Peyer's patch (tissue), 4 donors: Measurements from ENCODE around the gene RAB5A. TPM values are rescaled to one million over a fixed set of nuclear protein-coding genes. Genes with fewer than 3 reads are reported as not detected.
"Not testable (repeated sequence)": the region's sequence is repeated elsewhere in the genome, so short reads cannot be mapped to it uniquely, and the experiment has no call there.

ENCODE experiments used
- DNase-seq, 3 donors: peaks; one replicate each; pipeline ENCODE4 v3.0.0-alpha.2; 2017 to 2019
- H3K27ac ChIP-seq, 4 donors: fragments of 200-600 bp; sonication (generic); one replicate each; pipeline ENCODE4 v1.5.1; 2016 to 2019
- H3K27me3 ChIP-seq, 2 donors: fragments of 200-600 bp; sonication (generic); one replicate each; pipeline ENCODE4 v1.5.1; 2019
- H3K36me3 ChIP-seq, 3 donors: fragments of 200-600 bp; sonication (generic); one replicate each; pipeline ENCODE4 v1.5.1; 2016 to 2019
- H3K4me1 ChIP-seq, 4 donors: fragments of 200-600 bp; sonication (generic); one replicate each; pipeline ENCODE4 v1.5.1; 2016 to 2019
- H3K4me3 ChIP-seq, 4 donors: fragments of 200-600 bp; sonication (generic); 1 replicate in 3 of 4; 2 replicates in 1 of 4; pipeline ENCODE4 v1.5.1; 2016 to 2019; ENCODE audit warnings: mild to moderate bottlenecking in 1 of 4
- H3K9me3 ChIP-seq, 4 donors: fragments of 200-600 bp; sonication (generic); one replicate each; pipeline ENCODE4 v1.5.1; 2016 to 2019; ENCODE audit warnings: mild to moderate bottlenecking in 1 of 4
- POLR2A ChIP-seq, 2 donors: fragments of 450-650 bp; IDR thresholded peaks; one replicate each; pipeline ENCODE4 v1.5.1; 2017; ENCODE audit warnings: antibody characterized with exemption in 2 of 2, mild to moderate bottlenecking in 2 of 2, moderate library complexity in 2 of 2
- total RNA-seq, 4 donors: library from RNA; depleted of rRNA; stranded (reverse); fragments of >200 nt; gene quantifications; one replicate each; pipeline ENCODE4 v1.1.0, GENCODE V29; 2016
- TF ChIP-seq, protein P1 (sequence below), 6 experiments: fragments of 450-650 bp in 4 of 6; fragments of 200-600 bp in 2 of 6; sonication (generic) in 1 of 6; IDR thresholded peaks; one replicate each; pipeline ENCODE4 v1.5.1; 2017 to 2019; ENCODE audit warnings: antibody characterized with exemption in 6 of 6, mild to moderate bottlenecking in 3 of 6, moderate library complexity in 1 of 6

Gene RAB5A, protein sequence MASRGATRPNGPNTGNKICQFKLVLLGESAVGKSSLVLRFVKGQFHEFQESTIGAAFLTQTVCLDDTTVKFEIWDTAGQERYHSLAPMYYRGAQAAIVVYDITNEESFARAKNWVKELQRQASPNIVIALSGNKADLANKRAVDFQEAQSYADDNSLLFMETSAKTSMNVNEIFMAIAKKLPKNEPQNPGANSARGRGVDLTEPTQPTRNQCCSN
- 10 to 100 TPM; 56.9 to 80.4 (median 66.2) TPM for total RNA-seq

GRCh38 chr3:19946832-19947548, at the start of gene RAB5A:
RAB5A (plus strand) TSS chr3:19947097; CDS start chr3:19950899, 3,802 bp downstream.
- Histone ChIP-seq H3K4me3 (peak within 1 kb of the TSS; percentile 62 to 97 (median 82)), H3K27me3 (no peaks in the 10 kb centered on the region)

GRCh38 chr3:19898721-19899120, 48.2 kb upstream of the RAB5A start:
- Histone ChIP-seq H3K36me3 (no peaks in the 10 kb centered on the region), H3K9me3 (no peaks in the 10 kb centered on the region), H3K4me1 (no peaks in the 10 kb centered on the region), H3K27me3 (no peaks in the 10 kb centered on the region), H3K4me3 (no peak overlapping the region), H3K27ac (no peak overlapping the region)
- no peak for TF ChIP-seq POLR2A (IDR thresholded peaks at IDR 0.05)
- TF ChIP-seq, protein P1, sequence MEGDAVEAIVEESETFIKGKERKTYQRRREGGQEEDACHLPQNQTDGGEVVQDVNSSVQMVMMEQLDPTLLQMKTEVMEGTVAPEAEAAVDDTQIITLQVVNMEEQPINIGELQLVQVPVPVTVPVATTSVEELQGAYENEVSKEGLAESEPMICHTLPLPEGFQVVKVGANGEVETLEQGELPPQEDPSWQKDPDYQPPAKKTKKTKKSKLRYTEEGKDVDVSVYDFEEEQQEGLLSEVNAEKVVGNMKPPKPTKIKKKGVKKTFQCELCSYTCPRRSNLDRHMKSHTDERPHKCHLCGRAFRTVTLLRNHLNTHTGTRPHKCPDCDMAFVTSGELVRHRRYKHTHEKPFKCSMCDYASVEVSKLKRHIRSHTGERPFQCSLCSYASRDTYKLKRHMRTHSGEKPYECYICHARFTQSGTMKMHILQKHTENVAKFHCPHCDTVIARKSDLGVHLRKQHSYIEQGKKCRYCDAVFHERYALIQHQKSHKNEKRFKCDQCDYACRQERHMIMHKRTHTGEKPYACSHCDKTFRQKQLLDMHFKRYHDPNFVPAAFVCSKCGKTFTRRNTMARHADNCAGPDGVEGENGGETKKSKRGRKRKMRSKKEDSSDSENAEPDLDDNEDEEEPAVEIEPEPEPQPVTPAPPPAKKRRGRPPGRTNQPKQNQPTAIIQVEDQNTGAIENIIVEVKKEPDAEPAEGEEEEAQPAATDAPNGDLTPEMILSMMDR (IDR thresholded peaks at IDR 0.05) = no peak
- no peak for DNase-seq

More at GRCh38 chr3:19946832-19947548, at the start of gene RAB5A:
- DNase-seq = peak; percentile 98 to 99 (median 98)
- H3K36me3 ChIP-seq = peaks cover 0 to 4% (median 0%) of the 10 kb centered on the region in 3 donors
- peak within 1 kb of the TSS; percentile 92 to 99 (median 96) for H3K27ac ChIP-seq
- H3K4me1 ChIP-seq = peaks cover 0 to 21% (median 2%) of the 10 kb centered on the region in 4 donors
- H3K9me3 ChIP-seq = no peaks in the 10 kb centered on the region
- peak; percentile 83 to 89 for TF ChIP-seq POLR2A (IDR thresholded peaks at IDR 0.05)
- TF ChIP-seq, protein P1 (IDR thresholded peaks at IDR 0.05) = peak in 1 of 6 experiments; percentile 9

- Histone ChIP-seq H3K36me3 (no peaks in the 10 kb centered on the region), H3K27me3 (no peaks in the 10 kb centered on the region), H3K27ac (no peak overlapping the region), H3K9me3 (no peaks in the 10 kb centered on the region), H3K4me3 (no peak overlapping the region), H3K4me1 (no peaks in the 10 kb centered on the region)
- DNase-seq = no peak
- TF ChIP-seq, protein P1 (IDR thresholded peaks at IDR 0.05) = no peak
- TF ChIP-seq POLR2A (IDR thresholded peaks at IDR 0.05) = no peak
Observed at GRCh38 chr3:19899264-19899663, 47.6 kb upstream of the RAB5A start.

- not testable (repeated sequence) for H3K27ac ChIP-seq, H3K27me3 ChIP-seq, H3K4me3 ChIP-seq
Observed at GRCh38 chr3:19899833-19900232, 47.1 kb upstream of the RAB5A start.

DNA sequence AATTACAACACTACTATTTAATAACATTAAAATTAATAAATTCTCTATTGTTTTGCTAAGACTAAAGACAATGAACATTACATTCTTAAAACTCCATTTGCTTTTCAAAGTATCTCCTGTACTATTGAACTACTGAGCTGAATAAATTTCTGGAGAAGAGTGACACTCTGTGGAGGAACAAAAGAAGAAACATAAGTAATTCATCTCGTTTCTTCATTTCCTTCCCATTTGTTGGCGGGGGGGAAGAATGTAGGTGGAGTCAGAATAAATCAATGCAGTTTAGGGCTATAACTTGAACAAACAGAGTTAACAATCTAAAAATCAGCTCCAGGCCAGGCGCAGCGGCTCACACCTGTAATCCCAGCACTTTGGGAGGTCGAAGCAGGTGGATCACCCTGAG, 45.6 kb upstream of the RAB5A start:
- Histone ChIP-seq H3K27ac (no peak overlapping the region), H3K4me1 (no peaks in the 10 kb centered on the region)

More at GRCh38 chr3:19899833-19900232, 47.1 kb upstream of the RAB5A start:
- H3K4me1 ChIP-seq, H3K9me3 ChIP-seq, H3K36me3 ChIP-seq, DNase-seq: not testable (repeated sequence)

More for the DNA sequence above, 45.6 kb upstream of the RAB5A start:
- TF ChIP-seq POLR2A (IDR thresholded peaks at IDR 0.05) = no peak
- TF ChIP-seq, protein P1 (IDR thresholded peaks at IDR 0.05) = no peak
- Histone ChIP-seq H3K27me3 (no peaks in the 10 kb centered on the region), H3K4me3 (no peak overlapping the region), H3K36me3 (no peaks in the 10 kb centered on the region), H3K9me3 (no peaks in the 10 kb centered on the region)
- no peak for DNase-seq
